NCI-H82 (cell line): ENCODE data around the gene ELFN1.
A peak's percentile ranks its signal among the peaks of the same experiment; 100 is the strongest.

Experiments used
- DNase-seq: peaks from one replicate; lab custom pipeline; 2025; lab: John Stamatoyannopoulos, UW

The ELFN1 gene

DNA sequence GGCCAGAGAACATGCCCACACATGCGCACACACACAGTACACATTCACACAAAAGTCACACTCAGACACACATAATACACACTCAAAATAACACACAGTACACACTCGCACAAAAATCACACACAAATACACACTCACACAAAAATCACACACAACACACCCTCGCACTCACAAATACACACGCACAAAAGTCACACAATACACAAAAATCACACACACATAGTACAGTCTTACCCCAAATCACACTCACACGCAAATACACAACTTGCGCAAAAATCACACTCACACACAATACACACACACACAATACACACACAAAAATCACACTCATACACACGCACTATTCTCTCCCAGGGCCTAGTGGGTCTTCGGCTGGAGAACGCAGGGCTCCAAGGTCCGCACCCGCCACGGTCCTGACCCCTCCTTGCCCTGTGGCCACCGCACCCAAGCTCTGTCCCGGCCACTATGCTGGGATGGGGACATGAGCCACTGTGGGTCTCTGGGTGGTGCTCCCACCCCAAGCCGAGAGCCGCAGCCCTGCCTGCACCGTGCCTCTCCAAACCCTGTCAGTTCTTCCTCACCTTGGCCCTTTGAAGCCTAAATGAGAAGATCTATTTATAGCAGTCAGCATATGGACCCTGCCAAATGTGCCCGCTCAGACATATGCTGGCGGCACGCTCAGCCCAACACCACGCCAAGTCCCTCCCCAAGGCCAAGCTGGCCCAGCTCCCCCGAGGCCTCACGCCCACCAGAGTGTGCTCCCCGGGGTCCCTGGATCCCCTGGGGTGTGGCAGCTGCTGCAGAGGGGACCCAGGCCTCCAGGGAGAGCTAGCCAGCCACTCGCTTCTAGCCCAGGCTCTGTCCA lies 55.9 kb downstream of the ELFN1 start:
- peak; percentile 84 for DNase-seq

DNA sequence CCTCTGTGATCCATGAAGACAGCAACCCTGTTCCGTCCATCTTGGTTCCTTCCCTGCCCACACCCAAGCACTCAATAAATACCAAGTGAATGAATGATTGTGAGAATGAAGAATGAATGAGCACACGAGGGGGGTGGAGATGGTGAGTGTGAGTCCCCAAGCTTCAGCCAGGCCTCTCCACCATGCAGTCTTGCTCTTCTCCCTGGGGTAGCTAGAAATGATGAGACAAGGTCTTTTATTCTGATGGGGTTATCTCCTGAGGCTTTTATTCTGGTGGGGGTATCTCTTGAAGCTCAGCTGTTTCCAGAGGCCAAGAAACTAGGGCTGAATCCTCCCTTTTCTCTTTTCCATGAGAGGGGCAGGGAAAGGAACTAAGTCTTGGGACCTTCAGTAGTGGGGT lies 57.0 kb downstream of the ELFN1 start:
- no peak for DNase-seq

DNA sequence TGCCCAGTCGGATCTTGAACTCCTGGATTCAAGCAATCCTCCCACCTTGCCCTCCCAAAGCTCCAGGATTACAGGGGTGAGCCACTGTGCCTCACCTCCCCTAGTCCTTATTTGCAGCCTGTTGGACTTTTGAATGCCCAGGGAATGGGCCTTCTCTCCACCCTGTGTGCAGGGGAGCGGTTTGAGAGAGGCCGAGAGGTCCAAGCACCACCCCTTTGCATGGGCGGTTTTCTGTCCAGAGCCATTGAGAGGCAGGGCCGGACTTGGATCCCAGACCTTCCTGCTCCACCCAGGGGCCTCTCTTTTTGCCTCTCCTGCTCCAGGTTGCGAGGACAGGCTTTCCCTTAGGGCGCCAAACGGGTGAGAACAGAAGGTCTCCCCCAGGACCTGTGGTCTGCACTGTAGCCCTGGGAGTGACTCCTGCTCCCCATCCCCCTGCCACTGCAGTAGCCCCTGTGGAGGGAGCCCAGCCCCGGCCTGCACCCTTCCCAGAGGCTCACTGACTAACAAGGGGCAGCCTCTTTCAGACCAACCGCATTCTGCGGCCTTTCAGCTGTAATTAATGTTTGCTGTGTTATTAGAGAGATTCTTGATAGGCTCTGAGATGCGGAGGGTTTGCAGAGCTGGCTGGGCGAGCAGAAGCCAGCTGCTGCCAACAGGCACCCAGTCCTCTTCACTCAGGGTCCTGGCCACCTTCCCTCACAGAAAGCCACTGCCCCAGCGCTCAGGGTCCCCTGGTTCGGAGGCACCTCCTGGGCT lies 57.9 kb downstream of the ELFN1 start:
- DNase-seq, result no peak

DNA sequence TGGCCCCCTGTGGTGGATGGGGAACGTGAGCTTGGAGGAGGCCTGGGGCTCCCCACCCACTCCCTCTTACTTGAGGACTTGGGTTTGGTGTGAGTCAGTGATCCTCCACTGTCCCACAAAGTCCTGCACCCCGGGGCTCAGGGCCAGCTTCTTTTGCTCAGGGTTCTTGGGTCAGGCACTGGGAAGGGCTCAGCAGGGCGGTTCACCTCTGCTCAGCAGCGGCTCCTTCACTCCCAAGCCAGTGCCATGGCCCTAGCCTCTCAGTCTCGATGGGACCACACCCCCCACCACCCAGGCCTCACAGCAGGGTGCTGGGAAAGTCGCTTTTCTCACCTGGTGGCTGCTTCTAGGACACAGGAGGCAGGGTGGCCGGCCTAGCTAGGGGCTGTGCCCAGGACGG lies 59.1 kb downstream of the ELFN1 start:
- DNase-seq, result no peak

DNA sequence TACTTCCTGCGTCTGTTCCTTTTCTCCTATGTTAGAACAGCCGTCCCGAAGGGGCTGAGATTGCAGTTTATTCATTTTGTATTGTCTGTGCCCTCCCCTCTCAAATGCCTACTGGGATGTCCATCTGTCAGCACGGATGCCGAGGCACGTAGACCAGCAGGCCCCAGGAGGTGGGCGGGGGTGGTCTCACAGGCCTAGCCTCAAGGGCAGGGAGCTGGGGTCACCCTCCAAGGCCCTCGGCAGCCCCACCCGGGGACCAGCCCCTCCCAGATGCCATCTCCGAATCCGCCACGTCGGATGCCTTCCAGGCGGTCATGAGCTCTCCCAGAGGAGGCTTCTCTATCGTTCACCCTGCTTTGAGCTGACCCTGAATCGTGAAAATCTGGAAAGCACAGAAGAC lies 59.7 kb downstream of the ELFN1 start:
- DNase-seq, result no peak

DNA sequence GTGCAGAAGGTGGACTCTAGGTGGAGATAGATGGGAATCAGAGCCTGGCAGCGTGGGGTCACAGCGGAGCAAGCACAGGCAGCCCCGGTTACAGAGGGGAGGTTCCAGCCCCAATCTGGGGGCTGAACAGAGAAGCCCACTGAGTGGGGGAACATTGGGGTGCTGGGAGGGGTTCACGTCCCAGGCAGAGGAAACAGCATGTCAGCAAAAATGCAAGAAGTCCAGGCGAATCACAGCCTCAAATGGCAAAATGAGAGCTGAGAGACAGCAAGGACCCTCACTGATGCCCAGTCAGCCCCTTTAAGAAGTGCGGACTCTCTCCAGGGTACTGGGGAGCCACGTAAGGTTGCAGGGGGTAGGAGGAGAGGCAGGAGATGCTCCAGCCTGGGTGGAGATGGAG lies 62.0 kb downstream of the ELFN1 start:
- DNase-seq, result no peak

DNA sequence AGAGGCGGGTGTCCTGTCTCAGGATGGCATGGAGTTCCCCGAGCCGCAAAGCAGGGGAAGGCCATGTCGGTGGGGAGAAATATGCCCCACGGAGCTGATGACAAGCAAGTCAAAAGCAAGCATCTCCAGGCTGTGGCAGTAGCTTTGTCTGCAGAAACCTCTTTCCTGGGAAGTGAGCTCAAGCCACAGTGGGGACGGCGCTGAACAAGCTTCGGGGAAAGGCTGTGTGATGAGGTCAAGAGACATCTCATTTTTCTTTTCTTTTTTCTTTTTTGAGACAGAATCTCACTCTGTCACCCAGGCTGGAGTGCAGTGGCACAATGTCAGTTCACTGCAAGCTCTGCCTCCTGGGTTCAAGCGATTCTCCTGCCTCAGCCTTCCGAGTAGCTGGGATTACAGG lies 62.6 kb downstream of the ELFN1 start:
- DNase-seq, result no peak

DNA sequence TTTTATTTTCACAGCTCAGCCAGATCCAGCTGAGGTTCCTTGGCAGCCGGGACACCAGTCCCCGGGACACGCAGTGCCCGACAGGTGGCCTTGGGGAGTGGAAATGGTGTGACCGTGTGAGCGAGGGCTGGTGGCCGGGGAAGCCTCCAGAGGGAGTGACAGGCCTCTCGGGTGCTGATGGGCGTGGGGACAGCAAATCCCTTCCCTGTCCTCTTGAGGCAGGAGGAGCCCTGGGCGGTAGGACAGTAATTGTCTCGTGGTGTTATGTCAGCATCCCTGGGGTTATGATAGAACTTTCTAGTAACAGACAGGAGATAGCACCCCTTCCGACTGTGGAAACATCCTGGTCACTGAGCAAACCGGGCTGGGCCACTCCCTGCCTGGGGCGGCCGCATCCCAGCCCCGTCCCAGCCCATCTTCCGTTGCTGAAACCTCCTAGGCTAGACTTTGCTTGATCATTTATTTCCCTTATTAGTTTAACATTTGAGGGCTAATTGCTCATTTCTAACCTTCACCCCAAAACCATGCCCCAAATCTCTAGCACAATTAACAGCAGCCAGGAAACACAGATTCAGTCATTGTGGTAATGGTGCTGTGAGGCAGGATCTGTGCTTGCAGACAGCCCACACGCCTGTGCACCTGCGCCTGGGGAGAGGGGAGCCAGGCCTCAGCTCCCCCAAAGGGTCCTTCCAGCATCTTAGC lies 63.3 kb downstream of the ELFN1 start:
- DNase-seq, result no peak

DNA sequence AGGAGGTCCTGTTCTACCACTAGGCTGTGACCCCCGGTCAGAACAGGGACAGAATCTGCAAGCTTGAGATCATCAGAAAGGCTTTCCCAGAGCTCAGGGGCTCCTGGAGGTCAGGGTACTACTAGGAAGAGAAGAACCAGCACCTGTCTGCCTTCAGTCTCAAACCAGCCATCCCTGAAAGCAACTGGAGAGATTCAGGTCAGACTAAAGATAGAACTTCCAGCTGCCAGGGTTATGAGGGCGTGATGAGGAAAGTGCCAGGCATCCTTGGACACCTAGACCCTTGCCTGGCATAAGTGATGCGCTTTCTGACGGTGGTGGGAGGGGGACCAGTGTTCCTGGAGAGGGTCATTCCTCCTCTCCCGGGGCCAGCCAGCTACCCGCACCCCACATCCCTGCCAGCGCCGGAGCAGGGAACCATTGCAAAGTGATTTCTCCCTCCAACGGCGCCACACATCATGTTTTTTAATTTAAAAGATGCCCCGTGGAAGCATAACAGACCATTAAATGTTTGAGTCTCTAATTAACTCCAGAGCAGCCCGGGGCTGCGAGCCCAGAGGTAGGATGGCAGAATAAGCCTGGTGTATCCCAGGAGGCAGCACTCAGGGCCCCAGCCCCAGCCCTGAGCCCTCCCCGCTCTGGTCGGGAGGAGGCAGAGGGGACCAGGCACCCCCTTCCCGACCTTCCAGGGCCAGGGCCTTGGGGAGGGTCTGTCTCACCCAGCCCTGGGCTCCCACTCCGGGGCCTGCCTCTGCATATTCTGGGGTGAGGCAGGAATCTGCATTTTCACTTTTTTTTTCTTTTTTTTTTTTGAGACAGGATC lies 64.0 kb downstream of the ELFN1 start:
- DNase-seq, result no peak

DNA sequence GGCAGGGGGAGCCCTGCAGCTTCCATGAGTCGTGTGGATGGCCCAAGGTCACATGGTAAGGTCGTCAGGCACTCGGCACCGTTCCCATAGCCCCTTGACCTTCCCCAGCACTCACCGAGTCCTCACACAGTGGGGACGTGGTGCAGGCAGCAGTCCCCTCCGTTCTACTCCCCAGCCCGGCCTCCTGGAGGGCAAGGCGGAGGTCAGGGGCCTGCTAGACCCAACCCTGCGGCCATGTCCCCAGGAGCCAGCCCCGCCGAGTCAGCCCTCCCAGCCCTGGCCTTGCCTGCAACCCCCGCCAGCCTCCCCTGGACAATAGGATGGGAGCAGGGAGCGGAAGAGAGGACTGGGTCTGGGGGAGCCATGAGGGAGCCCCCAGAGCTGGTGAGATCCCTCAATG lies 65.2 kb downstream of the ELFN1 start:
- DNase-seq, result no peak

DNA sequence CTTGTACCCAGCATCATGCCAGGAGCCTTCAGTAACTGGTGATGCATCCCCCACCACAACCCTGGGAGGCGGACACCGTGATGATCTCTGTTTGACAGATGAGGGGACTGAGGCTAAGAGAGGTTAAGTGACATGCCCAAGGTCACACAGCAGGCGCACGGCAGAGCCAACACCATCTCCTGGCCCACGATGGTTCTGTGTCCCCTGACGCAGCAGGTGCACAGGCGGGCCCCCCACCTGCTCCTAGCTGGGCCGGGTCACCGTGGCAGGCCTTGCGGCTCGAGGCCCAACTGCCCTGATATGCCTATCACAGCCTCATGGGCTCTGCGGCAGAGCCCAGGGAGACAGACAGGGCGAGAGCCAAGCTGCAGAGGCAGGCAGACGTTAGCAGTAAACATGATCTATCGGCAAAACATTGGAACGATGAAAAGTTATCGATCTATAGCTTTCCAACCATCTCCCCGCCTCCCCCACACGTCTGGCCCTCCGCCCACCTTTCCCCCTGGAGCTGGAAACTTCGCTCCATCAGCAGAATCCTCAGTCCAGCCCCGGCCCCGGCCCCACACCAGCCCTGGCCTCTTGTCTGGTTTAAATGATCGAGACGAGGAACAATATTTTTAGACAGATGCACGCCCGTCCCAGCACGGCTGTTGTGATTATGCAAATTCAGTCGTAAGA lies 65.9 kb downstream of the ELFN1 start:
- no peak for DNase-seq

DNA sequence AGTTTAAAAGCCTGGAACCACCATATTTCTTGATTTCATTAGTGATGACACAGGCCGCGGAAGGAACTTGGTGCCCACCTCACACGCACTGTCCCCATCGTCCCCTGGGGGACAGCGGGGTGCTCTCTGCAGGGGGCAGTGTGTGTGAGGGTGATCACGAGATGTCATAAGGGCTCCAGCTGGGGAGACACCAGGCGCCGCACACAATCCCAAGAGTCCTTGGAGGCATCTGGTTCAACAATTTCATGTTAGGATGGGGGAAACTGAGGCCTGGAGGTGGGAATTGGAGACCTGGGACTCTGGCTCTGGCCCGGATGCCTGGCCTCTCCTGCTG lies 66.4 kb downstream of the ELFN1 start:
- DNase-seq, result no peak

DNA sequence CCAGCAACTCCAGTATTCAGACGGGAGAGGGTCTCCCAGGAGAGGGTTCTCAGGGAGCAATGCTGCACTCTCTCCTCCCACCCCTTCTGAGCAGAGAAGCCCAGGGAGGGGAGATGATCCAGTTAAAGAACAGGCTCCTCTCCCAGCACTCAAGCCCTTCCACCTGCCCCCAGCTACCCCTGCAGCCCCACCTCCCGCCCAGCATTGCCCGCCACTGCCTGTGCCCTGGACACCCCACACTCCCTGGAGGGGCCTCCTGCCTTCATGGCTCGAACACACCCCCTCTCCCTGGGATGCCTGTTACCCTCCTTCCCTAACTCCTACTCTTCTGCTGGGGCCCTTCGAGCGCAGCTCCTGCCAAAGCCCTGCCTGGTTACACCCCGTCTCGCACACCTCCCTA lies 66.8 kb downstream of the ELFN1 start:
- DNase-seq, result peak; percentile 62

DNA sequence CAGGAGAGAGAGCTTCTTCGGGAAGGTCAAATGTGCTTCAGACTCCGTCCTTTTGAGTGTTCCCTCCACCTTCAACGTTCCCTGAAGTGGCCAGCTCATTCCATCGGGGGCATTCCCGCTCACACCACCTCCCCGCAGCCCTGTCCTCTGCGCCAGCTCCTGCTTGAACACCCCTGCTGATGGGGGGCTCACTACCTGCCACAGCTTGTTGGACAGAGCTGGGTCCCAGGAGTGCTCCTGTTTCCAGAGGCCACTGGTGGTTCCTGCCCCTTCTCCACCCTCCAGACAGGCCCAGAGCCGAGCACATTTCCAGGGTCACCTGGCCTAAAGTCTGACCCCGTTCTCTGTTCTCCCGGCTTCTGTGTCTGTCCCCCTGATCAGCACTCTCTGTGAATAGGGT lies 67.4 kb downstream of the ELFN1 start:
- no peak for DNase-seq

DNA sequence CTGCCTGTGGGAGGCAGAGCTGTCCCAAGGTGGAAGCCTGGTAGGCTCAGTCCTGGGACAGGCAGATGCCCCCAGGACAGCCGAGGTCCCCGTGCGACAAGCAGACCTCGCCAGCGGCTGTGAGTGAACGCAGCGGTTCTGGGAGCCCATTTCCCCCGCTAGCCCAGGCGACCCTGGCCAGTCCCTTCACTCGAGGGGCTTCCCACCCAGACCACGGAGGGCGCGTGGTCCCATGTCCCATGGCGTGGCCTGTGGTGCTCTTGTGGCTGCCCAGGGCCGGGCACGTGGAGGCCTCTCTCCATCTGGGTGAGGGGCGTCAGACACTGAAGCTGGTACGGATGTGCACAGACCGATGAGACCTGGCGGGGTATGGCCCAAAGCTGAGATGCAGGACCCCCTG lies 67.9 kb downstream of the ELFN1 start:
- no peak for DNase-seq

DNA sequence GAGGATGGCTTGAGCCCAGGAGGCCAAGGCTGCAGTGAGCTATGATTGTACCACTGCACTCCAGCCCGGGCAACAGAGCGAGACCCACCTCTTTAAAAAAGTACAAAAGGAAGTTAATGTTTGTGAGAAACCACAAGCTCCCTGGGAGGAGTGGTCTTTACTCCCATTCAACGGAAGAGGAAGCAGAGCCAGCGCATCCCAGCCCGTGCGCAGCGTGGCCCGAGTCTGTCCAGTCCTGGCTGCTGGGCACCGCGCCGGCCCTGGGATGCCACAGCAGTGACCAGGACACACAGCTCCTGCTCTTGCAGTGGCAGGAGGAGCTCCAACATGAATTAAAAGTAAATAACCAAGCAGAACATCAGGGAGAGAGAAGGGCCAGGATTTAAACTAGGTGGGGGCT lies 68.4 kb downstream of the ELFN1 start:
- DNase-seq, result no peak

DNA sequence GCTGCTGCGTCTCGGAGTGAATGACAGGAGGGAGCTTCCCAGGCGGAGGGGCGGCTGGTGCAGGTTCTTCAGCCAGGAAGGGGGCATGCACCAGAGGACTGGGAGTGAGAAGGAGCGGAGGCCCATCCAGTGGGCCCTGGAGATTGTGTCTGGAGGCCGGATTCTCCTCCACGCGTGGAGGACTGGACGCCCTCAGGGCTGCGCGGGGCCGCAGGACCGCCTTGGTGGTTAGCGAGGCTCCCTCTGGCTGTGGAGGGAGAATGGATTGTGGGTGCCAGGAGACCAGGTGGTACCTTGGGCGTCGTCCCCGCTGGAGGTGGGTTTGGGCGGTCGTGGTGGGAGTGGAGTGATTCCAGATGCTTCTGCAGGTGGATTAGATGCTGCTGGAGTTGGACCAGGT lies 68.9 kb downstream of the ELFN1 start:
- no peak for DNase-seq

DNA sequence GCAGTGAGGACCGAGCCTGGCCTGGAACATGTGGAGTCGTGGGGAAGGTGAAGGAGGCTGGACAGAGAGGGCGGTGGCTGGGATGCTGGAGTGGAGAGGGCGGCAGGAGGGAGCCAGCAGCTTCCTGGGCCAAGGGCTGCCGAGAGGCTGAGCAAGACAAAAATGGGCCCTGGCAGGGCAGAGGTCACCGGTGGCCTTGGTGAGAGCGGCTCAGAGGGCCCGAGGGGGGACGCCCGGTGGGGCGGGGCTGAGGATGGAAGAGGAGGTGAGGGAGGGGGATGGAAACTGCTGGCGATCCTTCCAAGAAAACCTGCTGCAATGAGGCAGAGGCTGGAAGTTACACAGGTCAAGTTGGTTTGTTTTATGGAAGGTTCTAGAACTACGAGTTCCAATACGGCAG lies 69.5 kb downstream of the ELFN1 start:
- DNase-seq, result no peak

DNA sequence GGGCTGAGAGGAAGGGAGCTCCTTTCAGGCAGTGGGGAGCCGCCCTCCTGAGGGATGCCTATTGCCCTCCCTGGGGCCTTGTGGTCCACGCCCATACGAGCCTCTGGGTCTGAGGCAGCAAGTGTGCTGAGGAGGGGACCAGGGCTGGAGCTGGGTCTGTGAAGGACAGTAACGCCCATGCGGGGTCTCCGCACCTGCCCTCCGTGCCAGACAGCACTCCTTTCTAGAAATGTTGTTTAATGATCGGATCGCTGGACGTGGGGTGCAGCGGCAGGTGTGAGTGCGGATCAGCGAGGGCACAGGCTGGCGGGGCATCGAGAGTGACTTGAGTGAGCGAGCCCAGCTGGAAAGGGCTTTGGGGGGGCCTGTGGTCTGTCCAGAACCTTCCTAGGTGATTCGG lies 70.1 kb downstream of the ELFN1 start:
- DNase-seq, result no peak

DNA sequence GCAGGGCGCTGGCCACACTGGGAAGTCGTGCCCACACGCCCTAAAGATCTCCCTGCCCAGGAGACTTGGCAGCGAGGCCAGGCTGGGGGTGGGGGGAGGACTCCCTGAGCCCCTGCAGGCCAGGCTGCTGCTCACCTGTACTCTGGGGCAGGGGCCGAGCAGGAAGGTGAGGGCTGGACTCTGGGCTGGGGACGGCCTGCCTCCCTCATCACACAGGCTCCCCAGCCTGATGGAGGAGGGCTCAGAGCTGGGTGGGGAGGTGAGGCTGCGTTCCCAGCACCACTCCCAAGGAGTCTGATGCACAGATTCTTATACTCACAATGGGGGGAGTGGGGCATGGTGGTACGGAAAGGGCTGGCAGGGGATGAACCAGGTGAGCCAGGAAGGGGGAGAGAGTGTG lies 71.2 kb downstream of the ELFN1 start:
- DNase-seq, result no peak

DNA sequence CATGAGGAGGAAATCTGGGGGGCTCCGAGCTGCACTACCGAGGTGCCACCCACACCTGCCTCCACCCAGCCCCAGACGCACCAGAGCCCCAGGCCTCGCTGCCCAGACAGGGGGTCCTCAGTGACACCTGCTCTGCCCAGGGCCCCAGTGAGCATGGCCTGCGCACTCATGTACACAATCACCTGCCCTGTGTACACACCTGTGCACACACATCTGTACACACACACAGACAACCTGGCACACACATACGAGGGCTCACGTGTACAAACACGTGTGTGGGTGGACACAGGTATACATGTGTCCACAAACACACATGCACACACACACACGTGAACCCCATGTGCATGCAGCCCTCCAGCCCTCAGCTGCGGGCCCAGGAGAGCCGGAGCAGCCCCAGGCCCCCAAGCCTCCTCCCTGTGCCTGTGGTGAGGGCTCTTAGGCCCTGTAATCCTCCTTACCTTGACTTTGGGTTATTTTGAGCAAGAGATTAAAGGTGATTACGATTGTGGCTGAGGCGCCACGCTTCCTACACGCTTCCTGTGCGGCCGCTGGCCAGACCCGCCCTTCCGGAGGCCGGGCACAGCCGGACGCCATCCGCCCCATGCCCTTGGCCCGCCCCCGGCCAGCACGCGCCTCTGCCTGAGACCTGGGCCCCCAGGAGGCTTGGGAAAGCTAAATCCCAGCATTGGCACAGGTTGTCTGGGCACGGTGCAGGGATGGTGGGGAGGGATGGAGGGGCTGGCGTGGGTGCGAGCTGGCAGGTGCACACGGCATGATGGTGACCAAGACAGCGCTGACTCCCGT lies 71.9 kb downstream of the ELFN1 start:
- peak; percentile 94 for DNase-seq
